ENCODE data around the gene KRT31. TPM values are rescaled to one million over a fixed set of nuclear protein-coding genes. Genes with fewer than 3 reads are reported as not detected.

The KRT31 gene
- total and polyA plus RNA-seq, 12 donors: 0.01 TPM; not detected in 11

GRCh38 chr17:41369713-41370112, 27.7 kb downstream of the KRT31 start, which contains the start of gene KRT33B:
Gene KRT33B (minus strand): TSS chr17:41369813. CDS start chr17:41369750, 63 bp downstream.
- DNase-seq (no peak), ATAC-seq (no peak)
- Histone ChIP-seq H3K27ac (no peak within 1 kb of the TSS), H3K36me3 (no peaks in the 10 kb centered on the region), H3K4me1 (no peaks in the 10 kb centered on the region), H3K4me3 (no peak within 1 kb of the TSS), H3K27me3 (peaks cover 0 to 13% (median 4%) of the 10 kb centered on the region in 7 donors), H3K9me3 (peaks cover 0 to 3% (median 0%) of the 10 kb centered on the region in 11 donors)
- intact Hi-C loops (cut with DNase I): no loop called here
- TF ChIP-seq CTCF (IDR thresholded peaks at IDR 0.05): no peak
- WGBS, 2 donors: 92 to 95% methylated on average over 1 of the region's 1 CpG

- Histone ChIP-seq H3K4me3 (no peak overlapping the region), H3K36me3 (no peaks in the 10 kb centered on the region), H3K4me1 (no peaks in the 10 kb centered on the region), H3K9me3 (no peaks in the 10 kb centered on the region), H3K27ac (no peak overlapping the region), H3K27me3 (peaks cover 0 to 15% (median 4%) of the 10 kb centered on the region in 7 donors)
- intact Hi-C loops (cut with DNase I): no loop called here
- no peak for TF ChIP-seq CTCF (IDR thresholded peaks at IDR 0.05)
- DNase-seq (no peak), ATAC-seq (no peak)
- 89 to 96% methylated on average over 2 of the region's 2 CpGs for WGBS, 2 donors
These were observed 28.4 kb downstream of the KRT31 start for GRCh38 chr17:41369023-41369422.

- H3K9me3 ChIP-seq: no peaks in the 10 kb centered on the region
- H3K27ac ChIP-seq: no peak overlapping the region
- WGBS, 2 donors: 75 to 80% methylated on average over 10 of the region's 10 CpGs
- no peak overlapping the region for H3K4me3 ChIP-seq
- intact Hi-C loops (cut with DNase I): no loop called here
- peaks cover 0 to 15% (median 4%) of the 10 kb centered on the region in 7 donors for H3K27me3 ChIP-seq
- DNase-seq: no peak
- TF ChIP-seq CTCF (IDR thresholded peaks at IDR 0.05): no peak
- H3K36me3 ChIP-seq: no peaks in the 10 kb centered on the region
- H3K4me1 ChIP-seq: no peaks in the 10 kb centered on the region
- ATAC-seq: no peak
These were observed 29.9 kb downstream of the KRT31 start for GRCh38 chr17:41367426-41368075.

GRCh38 chr17:41366070-41366469, 31.3 kb downstream of the KRT31 start:
- peaks cover 0 to 15% (median 5%) of the 10 kb centered on the region in 7 donors for H3K27me3 ChIP-seq
- no peaks in the 10 kb centered on the region for H3K36me3 ChIP-seq
- H3K4me3 ChIP-seq: no peak overlapping the region
- intact Hi-C loops (cut with DNase I): loop anchor here in 1 of 10 donors (1.0 kb wide), 1 partner anchor 44 kb away; no protein-coding TSS in a partner anchor
- ATAC-seq (no peak), DNase-seq (no peak)
- no peak for TF ChIP-seq CTCF (IDR thresholded peaks at IDR 0.05)
- no peak overlapping the region for H3K27ac ChIP-seq
- H3K9me3 ChIP-seq: peaks cover 0 to 4% (median 0%) of the 10 kb centered on the region in 11 donors
- no peaks in the 10 kb centered on the region for H3K4me1 ChIP-seq

All from heart right ventricle (tissue), 16 donors.